DND-41 (cell line): ENCODE data around the gene PLAGL1.

Experiments used
- ATAC-seq: fragments of 200-7000 bp; cut with Tn5 transposase; 3 replicates; pipeline ENCODE4 v1.9.1; 2021; ENCODE audit warnings: low read depth; ENCODE audit not compliant: insufficient read depth
- DNase-seq: peaks from one replicate; pipeline ENCODE4 v3.0.0-alpha.2; 2020
- H2AFZ ChIP-seq: 2 replicates; pipeline ENCODE4 v1.6.0; 2012; ENCODE audit warnings: low read depth, low read length
- H3K27ac ChIP-seq: 2 replicates; pipeline ENCODE4 v1.5.1; 2012; ENCODE audit warnings: low read length, inconsistent platforms
- H3K27me3 ChIP-seq: fragments of 200-600 bp; sonication (generic); 2 replicates; pipeline ENCODE4 v1.6.0; 2012; ENCODE audit warnings: low read length, mild to moderate bottlenecking, inconsistent platforms; ENCODE audit not compliant: insufficient read depth, poor library complexity
- H3K36me3 ChIP-seq: 2 replicates; pipeline ENCODE4 v1.5.1; 2012; ENCODE audit warnings: low read length, inconsistent platforms; ENCODE audit not compliant: insufficient read depth
- H3K4me1 ChIP-seq: 2 replicates; pipeline ENCODE4 v1.5.1; 2012; ENCODE audit warnings: mild to moderate bottlenecking, low read length; ENCODE audit not compliant: insufficient read depth
- H3K4me2 ChIP-seq: 2 replicates; pipeline ENCODE4 v1.6.0; 2012; ENCODE audit warnings: mild to moderate bottlenecking, moderate library complexity, low read length, inconsistent platforms; ENCODE audit not compliant: insufficient read depth
- H3K4me3 ChIP-seq, 2 experiments: fragments of 200-600 bp in 1 of 2; shearing (Covaris generic) in 1 of 2; 2 replicates each; pipeline ENCODE4 v1.5.1; 2012 to 2016; ENCODE audit warnings: inconsistent platforms in 2 of 2, low read length in 2 of 2, mild to moderate bottlenecking in 2 of 2, low read depth in 1 of 2, moderate library complexity in 1 of 2
- H3K79me2 ChIP-seq: 2 replicates; pipeline ENCODE4 v1.6.0; 2012; ENCODE audit warnings: low read length, inconsistent platforms; ENCODE audit not compliant: insufficient read depth
- H3K9ac ChIP-seq: 2 replicates; pipeline ENCODE4 v1.6.0; 2012; ENCODE audit warnings: low read depth, mild to moderate bottlenecking, inconsistent platforms, low read length, moderate library complexity
- H3K9me3 ChIP-seq: 2 replicates; pipeline ENCODE4 v1.5.1; 2012; ENCODE audit warnings: low read length, moderate library complexity, mild to moderate bottlenecking, inconsistent platforms; ENCODE audit not compliant: insufficient read depth, severe bottlenecking
- H4K20me1 ChIP-seq: 2 replicates; pipeline ENCODE4 v1.6.0; 2012; ENCODE audit warnings: low read length; ENCODE audit not compliant: insufficient read depth
- EZH2 ChIP-seq: IDR thresholded peaks from 3 replicates; pipeline ENCODE4 v1.6.1; 2012; ENCODE audit warnings: borderline replicate concordance, low read depth, mild to moderate bottlenecking, moderate library complexity, low read length, inconsistent platforms; ENCODE audit not compliant: severe bottlenecking
- TF ChIP-seq, protein P1 (sequence below): IDR thresholded peaks from 2 replicates; pipeline ENCODE4 v1.5.1; 2012; ENCODE audit warnings: borderline replicate concordance, low read length, moderate library complexity, mild to moderate bottlenecking; ENCODE audit not compliant: poor library complexity, severe bottlenecking; ENCODE audit errors: extremely low read depth

The PLAGL1 gene

DNA sequence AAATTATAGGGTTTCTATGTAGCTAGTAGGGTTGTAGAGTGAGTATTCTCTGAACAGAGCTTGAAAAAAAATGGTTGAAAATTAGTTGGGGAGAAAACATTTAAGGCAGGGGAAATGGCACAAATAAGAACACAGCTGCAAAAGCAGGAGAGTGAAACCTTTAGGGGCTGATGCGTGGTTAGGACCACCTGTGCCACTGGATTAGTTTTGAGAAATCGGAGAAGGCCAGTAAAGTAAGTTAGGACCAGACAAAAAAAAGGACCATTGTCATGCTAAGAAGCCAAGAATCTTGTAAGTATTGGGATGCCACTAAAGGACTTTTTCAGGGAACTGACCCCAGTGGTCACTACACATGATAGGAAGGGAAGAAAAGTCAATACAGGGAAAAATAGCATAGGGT is 9.4 kb downstream of the PLAGL1 start:
- H3K4me3 ChIP-seq = no peak overlapping the region
- ATAC-seq (no peak), DNase-seq (no peak)
- no peak overlapping the region for H2AFZ ChIP-seq
- H3K9ac ChIP-seq = no peak overlapping the region
- no peaks in the 10 kb centered on the region for H3K9me3 ChIP-seq
- no peaks in the 10 kb centered on the region for H3K27me3 ChIP-seq
- no peaks in the 10 kb centered on the region for H3K36me3 ChIP-seq
- no peaks in the 10 kb centered on the region for H3K79me2 ChIP-seq
- no peak overlapping the region for H3K4me2 ChIP-seq
- no peaks in the 10 kb centered on the region for H4K20me1 ChIP-seq
- no peak overlapping the region for H3K27ac ChIP-seq
- no peaks in the 10 kb centered on the region for H3K4me1 ChIP-seq
- no peak for TF ChIP-seq EZH2
- TF ChIP-seq, protein P1, sequence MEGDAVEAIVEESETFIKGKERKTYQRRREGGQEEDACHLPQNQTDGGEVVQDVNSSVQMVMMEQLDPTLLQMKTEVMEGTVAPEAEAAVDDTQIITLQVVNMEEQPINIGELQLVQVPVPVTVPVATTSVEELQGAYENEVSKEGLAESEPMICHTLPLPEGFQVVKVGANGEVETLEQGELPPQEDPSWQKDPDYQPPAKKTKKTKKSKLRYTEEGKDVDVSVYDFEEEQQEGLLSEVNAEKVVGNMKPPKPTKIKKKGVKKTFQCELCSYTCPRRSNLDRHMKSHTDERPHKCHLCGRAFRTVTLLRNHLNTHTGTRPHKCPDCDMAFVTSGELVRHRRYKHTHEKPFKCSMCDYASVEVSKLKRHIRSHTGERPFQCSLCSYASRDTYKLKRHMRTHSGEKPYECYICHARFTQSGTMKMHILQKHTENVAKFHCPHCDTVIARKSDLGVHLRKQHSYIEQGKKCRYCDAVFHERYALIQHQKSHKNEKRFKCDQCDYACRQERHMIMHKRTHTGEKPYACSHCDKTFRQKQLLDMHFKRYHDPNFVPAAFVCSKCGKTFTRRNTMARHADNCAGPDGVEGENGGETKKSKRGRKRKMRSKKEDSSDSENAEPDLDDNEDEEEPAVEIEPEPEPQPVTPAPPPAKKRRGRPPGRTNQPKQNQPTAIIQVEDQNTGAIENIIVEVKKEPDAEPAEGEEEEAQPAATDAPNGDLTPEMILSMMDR = no peak

DNA sequence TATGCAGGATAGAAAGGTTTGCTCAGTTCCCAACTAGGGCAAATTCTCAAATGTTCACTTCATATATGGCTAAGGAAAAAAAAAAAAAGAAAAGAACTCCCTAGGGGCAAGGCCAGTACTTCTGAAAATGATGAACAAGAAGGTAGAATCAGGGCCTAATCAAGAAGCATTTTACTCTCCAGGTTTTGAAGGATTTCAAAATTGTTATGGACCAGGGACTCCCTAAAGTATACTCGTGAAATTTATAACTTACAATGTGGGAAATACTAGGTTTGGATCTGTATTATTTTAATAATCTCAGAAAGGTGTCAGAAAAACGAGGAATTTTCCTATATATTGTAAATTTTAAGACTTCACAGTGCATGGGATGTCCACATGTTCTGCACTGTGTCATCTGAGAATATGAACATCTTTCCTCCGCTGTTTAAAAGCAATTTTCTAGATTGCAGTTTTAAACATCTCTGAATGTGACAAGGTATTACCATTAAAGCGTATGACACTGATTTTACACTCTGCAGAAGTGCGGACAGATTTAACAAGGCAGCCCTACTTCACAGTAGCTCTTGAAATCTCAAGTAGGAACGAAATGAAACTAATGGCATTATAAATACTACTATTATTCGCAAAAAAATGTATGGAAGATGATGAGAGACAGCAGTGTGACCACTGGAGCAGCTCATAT is 14.0 kb downstream of the PLAGL1 start:
- H3K79me2 ChIP-seq = no peaks in the 10 kb centered on the region
- H3K27me3 ChIP-seq = no peaks in the 10 kb centered on the region
- H3K4me1 ChIP-seq = no peaks in the 10 kb centered on the region
- no peaks in the 10 kb centered on the region for H4K20me1 ChIP-seq
- DNase-seq (no peak), ATAC-seq (no peak)
- H3K27ac ChIP-seq = no peak overlapping the region
- no peak overlapping the region for H3K4me2 ChIP-seq
- no peak overlapping the region for H3K9ac ChIP-seq
- no peak overlapping the region for H3K4me3 ChIP-seq
- TF ChIP-seq, protein P1 = no peak
- no peak for TF ChIP-seq EZH2
- H3K9me3 ChIP-seq = no peaks in the 10 kb centered on the region
- no peaks in the 10 kb centered on the region for H3K36me3 ChIP-seq
- no peak overlapping the region for H2AFZ ChIP-seq

DNA sequence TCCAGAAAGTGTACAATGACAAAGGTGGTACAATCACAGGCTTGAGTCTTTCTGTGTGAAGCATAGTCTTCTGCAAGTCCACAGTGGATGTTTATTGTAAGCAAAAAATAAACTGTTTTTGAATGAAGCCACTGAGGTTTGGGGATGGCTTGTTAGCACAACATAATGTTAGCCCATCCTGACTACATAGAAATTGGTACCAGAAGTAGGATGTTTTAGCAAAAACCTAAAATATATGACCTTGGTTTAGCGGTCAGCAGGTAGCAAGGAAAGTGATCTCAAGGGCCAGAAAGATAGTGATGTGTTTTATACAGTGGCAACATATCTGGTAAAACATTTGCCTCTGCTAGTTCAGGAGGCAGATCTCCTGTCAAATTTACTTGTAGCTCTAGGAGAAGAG is 15.8 kb downstream of the PLAGL1 start:
- no peak overlapping the region for H3K4me3 ChIP-seq
- no peaks in the 10 kb centered on the region for H3K79me2 ChIP-seq
- DNase-seq = no peak
- H3K27me3 ChIP-seq = no peaks in the 10 kb centered on the region
- H3K36me3 ChIP-seq = no peaks in the 10 kb centered on the region
- H4K20me1 ChIP-seq = no peaks in the 10 kb centered on the region
- H3K4me2 ChIP-seq = no peak overlapping the region
- H3K27ac ChIP-seq = no peak overlapping the region
- no peak for ATAC-seq
- H3K9ac ChIP-seq = no peak overlapping the region
- no peaks in the 10 kb centered on the region for H3K9me3 ChIP-seq
- TF ChIP-seq, protein P1 = no peak
- no peak for TF ChIP-seq EZH2
- H3K4me1 ChIP-seq = no peaks in the 10 kb centered on the region
- no peak overlapping the region for H2AFZ ChIP-seq
